ENCODE data around the gene MTX1.

MTX1 gene

DNA sequence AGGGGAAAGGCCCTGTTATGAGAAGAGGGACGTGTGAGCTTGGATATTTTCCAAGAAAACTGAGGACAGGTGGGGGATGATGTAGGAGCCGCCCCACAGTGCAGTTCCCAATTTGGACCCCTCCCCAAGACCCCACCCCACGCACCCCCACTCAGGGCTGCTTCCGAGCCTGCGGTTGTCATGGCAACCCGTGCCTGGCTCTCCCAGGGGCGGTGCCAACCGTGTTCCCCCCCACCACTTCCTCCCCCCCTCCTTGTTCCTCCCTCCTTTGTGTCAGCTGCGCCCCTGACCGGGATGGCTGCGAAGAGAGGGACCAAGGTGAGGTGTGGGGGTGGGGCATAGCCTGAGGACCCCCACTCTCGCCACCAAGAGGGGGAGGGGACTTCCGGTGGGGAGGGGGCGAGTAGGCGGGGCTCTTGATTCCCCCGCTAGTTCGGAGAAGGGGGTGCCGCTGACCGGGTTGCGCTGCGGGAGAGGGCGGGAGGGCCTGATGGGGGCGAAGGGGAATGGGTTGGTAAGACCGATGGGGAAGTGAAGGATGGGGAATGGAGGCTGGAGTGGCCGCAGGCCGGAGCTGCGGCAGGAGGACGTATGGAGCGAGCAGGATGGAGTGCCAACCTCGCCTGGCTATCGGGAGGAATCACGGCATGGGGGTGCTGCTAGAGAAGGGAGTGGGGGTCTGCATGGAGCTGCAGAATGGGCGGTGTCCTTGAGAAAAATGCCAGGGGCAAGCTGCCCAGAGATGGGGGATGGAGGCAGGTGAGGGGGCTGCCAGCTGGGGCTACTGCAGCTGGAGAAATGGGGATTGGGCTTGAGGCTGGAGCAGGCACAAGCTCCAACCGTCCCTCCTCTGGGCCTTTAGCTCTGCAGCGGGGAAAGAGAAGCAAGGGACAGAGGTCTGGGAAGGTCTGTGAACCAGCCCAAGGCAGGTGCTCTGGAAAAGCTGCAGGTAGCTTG is 33.9 kb upstream of the MTX1 start:
- peak; percentile 91 for DNase-seq

DNA sequence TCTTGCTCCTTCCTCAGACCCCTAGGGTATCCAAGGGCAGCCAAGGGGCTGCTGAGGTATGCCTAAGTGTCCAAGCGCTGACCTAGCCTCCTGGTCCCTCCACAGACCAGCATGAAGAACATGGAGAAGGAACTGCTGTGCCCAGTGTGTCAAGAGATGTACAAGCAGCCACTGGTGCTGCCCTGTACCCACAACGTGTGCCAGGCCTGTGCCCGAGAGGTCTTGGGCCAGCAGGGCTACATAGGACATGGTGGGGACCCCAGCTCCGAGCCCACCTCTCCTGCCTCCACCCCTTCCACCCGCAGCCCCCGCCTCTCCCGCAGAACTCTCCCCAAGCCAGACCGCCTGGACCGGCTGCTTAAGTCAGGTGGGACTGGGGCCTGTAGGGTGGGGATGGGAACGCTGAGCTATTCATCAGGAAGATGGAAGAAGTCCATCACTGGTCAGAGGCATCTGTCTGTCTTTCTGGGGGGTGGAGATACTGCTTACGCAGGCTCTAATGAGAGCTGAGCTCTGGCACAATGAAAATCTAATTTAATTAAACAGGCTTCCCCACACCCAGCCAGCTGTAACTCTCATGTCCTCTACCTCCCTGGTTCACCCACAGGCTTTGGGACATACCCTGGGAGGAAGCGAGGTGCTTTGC is 33.1 kb upstream of the MTX1 start:
- no peak for DNase-seq

- DNase-seq: peak; percentile 44
These were observed 32.5 kb upstream of the MTX1 start for GRCh38 chr1:155175927-155176371.

- DNase-seq: peak; percentile 91
These were observed 31.9 kb upstream of the MTX1 start for GRCh38 chr1:155176544-155177071.

DNA sequence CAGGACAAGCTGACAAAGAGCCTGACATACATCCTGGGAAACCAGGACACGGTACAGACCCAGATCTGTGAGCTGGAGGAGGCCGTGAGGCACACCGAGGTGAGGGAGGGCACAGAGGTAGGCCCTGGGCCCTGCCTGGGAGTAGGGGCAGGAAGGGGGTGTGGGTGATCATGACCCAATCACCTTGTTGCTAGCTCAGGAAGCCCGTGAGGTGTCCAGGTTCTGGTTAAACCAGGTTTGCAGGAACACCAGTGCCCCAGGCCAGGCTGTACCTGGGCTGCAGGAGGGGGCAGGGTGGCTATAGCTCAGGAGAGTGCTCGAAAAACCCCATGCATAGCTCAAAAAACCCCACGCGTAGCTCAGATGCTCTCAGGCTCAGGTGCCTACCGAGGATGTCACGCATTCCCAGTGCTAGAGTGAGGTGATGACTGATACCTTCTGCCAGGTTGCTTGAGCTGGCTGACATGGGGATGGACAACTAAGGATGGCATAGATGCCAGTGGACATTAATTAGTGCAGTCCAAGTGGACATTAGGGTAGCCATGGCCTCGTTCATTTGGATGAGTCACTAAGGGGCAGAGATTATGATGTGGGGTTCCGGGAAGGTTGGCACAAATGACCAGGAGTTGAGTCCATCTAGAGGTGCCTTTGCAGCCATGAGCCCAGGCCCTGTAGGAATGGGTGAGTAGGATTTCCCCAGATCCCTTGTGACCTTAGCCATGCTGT is 31.1 kb upstream of the MTX1 start:
- DNase-seq: no peak

GRCh38 chr1:155177918-155178281 is 30.6 kb upstream of the MTX1 start:
- DNase-seq: no peak

DNA sequence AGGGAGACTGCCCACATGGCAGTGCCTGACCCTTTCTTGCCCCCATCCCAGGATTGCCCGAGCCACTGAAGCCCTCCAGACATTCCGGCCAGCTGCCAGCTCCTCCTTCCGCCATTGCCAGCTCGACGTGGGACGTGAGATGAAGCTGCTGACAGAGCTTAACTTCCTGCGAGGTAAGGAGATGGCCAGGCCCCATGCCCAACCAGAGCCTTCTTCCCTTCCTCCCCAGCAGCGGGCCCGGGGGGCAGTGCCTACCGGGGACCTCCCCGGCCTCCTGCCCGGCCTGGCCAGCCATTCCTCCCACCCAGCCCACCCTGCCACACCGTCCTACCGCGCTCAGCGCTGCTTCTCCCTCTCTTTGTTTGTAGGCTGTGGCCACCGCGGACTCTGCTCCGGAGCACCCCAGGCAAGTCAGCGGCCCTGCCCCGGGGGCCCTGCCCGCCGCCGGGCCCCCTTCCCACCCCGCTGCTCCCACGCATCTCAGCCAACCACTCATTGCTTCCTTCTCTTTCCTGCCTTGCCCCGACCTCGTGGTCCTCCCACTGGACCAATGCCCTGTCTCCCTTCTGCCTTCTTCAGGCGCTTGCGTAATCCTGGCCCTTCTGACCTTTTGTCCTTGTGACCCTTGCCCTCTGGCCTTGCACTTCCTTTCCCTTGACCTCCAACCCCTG is 29.9 kb upstream of the MTX1 start:
- DNase-seq: no peak

DNA sequence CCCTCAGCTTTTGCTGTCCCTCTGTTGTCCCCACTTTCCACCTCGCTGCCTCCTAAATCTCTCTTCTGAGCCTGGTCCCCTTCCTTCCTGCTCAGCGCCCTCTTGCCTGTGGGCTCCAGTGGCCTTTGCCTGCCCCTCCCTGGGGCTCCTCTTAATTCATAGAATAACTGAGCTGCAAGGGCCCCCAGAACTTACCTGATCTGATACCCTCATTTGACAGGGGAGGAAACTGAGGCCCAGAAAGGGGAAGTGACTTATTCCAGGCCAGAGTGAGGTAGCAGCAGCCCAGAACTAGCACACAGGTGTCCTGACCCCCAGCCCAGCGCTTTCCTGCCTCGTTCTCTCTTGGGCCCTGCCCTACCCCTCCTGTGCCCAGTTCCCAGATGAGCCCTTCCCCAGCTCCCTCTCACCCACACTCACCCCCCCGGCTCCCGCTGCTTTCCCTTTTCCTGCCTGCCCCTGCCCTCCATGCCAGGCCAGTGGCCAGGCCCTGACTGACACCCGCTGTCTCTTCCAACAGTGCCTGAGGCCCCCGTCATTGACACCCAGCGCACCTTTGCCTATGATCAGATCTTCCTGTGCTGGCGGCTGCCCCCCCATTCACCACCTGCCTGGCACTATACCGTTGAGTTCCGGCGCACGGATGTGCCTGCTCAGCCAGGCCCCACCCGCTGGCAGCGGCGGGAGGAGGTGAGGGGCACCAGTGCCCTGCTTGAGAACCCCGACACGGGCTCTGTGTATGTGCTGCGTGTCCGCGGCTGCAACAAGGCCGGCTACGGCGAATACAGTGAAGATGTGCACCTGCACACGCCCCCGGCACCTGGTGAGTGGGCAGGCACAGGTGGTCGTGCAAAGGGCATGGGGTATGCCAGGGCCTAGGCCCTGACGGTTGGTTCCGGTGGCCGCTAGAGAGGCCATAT is 29.1 kb upstream of the MTX1 start:
- DNase-seq: no peak

GRCh38 chr1:155181371-155182051 is 27.0 kb upstream of the MTX1 start:
- DNase-seq: no peak

- DNase-seq: no peak
These were observed 26.4 kb upstream of the MTX1 start for GRCh38 chr1:155182052-155182550.

DNA sequence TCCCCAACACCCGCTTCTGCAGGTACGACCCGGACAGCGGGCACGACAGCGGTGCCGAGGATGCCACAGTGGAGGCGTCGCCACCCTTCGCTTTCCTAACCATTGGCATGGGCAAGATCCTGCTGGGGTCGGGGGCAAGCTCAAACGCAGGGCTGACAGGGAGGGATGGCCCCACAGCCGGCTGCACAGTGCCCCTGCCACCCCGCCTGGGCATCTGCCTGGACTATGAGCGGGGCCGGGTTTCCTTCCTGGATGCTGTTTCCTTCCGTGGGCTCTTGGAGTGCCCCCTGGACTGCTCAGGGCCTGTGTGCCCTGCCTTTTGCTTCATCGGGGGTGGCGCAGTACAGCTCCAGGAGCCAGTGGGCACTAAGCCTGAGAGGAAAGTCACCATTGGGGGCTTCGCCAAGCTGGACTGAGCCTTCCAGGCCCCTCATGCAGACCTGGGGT is 24.7 kb upstream of the MTX1 start:
- DNase-seq: no peak

DNA sequence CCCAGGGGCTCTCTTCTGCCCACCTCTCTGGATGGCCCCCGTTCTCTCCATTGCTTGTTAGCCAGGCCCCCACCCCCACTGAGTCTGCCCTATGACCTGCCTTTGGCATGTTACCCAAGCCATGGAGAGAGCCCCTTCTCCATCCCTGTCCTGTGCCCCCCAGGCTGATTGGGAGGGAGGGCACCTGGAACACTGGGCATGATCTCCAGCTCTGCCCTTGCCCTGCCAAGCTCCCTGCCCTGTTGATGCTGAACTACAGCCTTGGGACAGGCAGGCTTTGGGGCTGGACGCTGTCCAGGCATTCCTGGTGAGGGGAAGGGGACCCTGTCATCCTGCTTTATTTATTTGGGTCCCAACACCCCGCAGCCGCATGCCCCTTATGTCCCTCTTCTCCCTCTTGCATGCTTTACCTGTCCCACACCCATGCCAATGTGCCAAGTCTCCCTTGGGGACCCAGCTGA is 24.1 kb upstream of the MTX1 start:
- no peak for DNase-seq

DNA sequence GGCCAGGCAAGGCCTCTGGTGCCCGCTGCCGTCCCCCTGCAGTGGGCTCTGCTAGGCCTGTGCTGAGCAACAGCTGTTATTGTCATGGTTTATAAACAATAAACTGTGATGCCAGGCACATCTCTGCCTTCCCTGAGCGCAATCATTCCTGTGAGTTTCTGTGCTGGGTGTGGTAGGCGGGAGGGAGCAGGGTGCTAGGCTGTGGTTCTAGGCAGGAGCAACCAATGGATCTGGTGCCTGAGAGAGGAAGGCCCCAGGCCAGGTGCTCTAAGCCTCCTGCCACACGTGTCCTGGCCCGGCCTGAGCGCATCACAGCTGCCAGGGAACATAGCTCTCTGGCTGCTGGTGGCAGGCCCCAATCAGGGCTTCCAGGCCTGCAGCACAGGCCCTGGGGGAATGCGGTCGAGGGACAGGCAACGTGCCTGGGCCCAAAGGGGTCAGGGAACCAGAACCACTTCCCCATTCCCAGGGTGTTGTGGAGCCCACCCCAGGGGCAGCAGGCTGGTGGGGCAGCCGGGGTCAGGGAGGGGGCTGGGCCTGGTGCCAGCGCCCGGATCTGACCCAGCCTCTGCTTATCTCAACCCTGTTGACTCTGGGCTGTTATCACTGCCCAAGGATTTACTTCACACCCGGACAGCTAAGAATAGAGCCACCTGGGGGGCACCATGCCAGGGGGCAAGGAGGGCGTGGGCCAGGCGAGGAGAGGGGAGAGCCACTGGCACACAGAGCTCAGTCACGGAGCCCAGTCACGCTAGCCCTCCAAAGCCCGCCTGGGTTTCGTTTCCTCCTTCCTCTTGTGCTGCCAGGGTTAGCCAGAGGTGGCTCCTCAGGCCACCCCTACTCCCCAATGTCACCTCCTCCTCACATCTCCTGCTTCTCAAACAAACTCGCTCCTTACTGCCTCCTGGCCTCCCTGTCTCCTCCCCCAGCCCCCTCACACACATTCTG is 23.4 kb upstream of the MTX1 start:
- no peak for DNase-seq

DNA sequence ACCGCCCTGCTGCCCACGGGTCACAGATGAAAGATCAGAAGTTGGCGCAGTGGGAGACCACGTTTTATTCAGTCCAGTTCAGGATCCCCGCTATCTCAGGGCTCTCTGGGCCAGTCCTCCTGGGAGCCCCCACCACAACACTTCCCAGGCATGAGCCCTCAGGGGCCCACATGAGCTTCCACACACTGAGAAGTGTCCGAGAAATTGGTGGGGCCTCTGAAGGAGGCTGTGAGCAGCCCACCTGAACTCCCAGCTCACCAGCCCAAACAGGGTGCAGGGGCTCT is 22.8 kb upstream of the MTX1 start:
- DNase-seq: no peak

DNA sequence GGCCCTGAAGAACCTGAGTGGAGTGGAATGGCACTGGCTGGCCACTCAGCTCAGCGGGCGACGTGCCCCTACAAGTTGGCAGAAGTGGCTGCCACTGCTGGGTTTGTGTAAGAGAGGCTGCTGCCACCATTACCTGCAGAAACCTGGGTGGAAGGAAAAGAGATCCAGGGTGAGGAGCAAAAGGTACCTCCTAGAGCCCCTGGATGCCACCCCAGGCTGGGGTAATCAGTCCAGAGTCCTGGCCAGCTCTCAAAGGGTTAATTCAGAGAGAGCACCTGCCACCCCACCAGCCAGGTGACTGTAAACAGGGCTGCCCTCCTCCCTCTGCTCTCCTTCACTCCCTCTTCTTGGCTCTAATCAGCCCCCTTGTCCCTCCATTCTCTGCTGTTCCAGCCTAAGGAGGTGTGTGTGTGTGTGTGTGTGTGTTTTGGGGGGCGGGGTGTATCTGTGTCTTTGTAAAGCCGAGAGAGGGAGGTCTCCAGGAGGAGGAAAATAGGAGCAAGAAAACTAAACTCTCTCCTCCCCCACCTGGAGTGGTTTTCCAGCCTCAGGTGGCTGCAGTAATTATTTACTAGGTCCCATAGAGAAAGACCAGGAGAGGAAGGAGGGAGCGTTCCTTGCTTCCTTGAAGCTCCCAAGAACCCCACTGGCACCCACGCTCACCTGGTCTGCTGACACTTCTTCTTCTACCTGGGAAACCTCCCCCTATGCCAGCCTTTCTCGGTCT is 22.3 kb upstream of the MTX1 start:
- no peak for DNase-seq

GRCh38 chr1:155186794-155187455 is 21.6 kb upstream of the MTX1 start:
- no peak for DNase-seq

- no peak for DNase-seq
These were observed 21.0 kb upstream of the MTX1 start for GRCh38 chr1:155187456-155187891.

GRCh38 chr1:155188268-155188667 is 20.2 kb upstream of the MTX1 start:
- no peak for DNase-seq
